Subcutaneous adipose tissue (tissue), 4 donors: ENCODE measurements around the gene MGAT4A. TPM values are rescaled to one million over a fixed set of nuclear protein-coding genes. Genes with fewer than 3 reads are reported as not detected.

Experiments used
- CTCF ChIP-seq: fragments of 450-650 bp; IDR thresholded peaks from one replicate; pipeline ENCODE4 v1.5.1; 2016; ENCODE audit warnings: low read depth, mild to moderate bottlenecking, control low read depth, antibody characterized with exemption, moderate library complexity
- total RNA-seq, 4 donors: library from RNA; depleted of rRNA; stranded (reverse); fragments of >200 nt; gene quantifications; one replicate each; pipeline ENCODE4 v1.1.0, GENCODE V29; 2016

Gene MGAT4A
- total RNA-seq, 4 donors from 2014 or later, result 23.0 to 30.8 (median 27.5) TPM

DNA sequence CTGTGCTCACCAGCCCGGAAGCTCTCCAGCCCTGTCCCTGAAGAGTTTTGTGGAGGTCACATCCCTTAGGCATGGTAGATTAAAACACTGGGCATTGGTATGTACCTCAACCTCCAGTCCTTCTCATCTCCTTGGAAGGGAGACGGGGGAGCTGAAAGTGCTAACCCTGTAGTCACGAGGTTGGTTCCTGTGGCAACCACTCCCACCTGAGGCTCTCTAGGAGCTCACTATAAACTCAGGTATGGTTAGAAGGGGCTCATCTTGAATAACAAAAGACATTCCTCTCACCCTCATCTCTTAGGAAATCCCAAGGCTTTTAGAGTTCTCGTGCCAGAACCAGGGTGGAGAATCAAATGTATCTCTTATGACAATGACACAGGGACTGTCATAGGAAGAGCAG lies 43.0 kb upstream of the MGAT4A start:
- TF ChIP-seq CTCF, result no peak

DNA sequence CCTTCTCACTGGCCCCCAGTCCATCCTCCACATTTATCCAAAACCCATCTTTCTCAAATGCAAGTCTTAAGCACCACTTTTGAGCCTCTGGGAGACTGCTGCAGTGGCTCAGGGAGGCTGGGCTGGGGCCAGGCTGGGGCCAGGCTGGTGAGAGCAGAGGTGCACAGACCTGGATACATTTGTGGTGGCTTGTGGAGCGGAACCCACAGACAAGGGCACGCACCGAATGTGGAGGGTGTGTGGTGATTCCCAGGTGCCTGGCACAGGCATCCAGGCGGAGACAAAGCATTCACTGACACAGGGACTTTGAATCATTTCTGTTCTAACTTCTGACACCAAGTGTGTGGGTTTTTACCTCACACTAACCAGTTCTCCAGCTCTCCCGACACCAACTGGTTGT lies 42.2 kb upstream of the MGAT4A start:
- TF ChIP-seq CTCF, result no peak

- TF ChIP-seq CTCF, result no peak
Observed at GRCh38 chr2:98772536-98772935, 41.6 kb upstream of the MGAT4A start.

GRCh38 chr2:98771721-98772524 lies 41.0 kb upstream of the MGAT4A start:
- no peak for TF ChIP-seq CTCF

- TF ChIP-seq CTCF, result no peak
Observed at GRCh38 chr2:98771264-98771663, 40.3 kb upstream of the MGAT4A start.

DNA sequence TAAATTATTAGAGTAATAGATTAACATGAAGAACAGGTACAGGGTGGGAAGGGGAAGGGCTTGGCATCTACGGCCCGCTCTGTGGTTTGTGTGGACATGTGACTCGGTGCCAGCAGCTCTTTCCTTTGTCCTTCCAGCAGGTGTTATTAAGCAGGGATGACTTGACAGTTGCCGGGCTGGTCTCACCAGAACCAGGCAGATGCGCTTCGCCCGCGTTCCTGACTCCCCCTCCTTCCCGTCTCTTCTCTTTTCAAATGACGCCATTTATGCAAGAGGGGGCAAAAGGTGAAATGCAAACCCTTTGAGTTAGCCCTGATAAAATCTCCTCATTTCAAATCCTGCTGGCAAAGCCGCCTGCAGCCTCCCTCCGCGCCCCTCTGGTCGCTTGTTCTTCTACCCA lies 38.9 kb upstream of the MGAT4A start:
- no peak for TF ChIP-seq CTCF

- TF ChIP-seq CTCF, result no peak
Observed at GRCh38 chr2:98769114-98769476, 38.2 kb upstream of the MGAT4A start.
